Ovary (tissue), 3 donors: ENCODE results near the gene ZNF888.
"Not testable (repeated sequence)": the region's sequence is repeated elsewhere in the genome, so short reads cannot be mapped to it uniquely, and the experiment has no call there.

Experiments used
- EP300 ChIP-seq: sonication (generic); formaldehyde crosslinking; IDR thresholded peaks from one replicate; pipeline ENCODE4 v1.6.1; 2017; ENCODE audit warnings: antibody characterized with exemption
- POLR2A ChIP-seq: fragments of 450-650 bp; IDR thresholded peaks from one replicate; pipeline ENCODE4 v1.6.1; 2017; ENCODE audit warnings: antibody characterized with exemption, mild to moderate bottlenecking, moderate library complexity
- TF ChIP-seq, protein P1 (sequence below), 3 donors: fragments of 450-650 bp in 2 of 3; fragments of 200-600 bp in 1 of 3; IDR thresholded peaks; one replicate each; pipeline versions ENCODE4 v1.5.1 to v1.8.0; 2016 to 2022; ENCODE audit warnings: antibody characterized with exemption in 3 of 3, mild to moderate bottlenecking in 1 of 3
- donor health status: DM: no; HTN: no; CAD: no.

DNA sequence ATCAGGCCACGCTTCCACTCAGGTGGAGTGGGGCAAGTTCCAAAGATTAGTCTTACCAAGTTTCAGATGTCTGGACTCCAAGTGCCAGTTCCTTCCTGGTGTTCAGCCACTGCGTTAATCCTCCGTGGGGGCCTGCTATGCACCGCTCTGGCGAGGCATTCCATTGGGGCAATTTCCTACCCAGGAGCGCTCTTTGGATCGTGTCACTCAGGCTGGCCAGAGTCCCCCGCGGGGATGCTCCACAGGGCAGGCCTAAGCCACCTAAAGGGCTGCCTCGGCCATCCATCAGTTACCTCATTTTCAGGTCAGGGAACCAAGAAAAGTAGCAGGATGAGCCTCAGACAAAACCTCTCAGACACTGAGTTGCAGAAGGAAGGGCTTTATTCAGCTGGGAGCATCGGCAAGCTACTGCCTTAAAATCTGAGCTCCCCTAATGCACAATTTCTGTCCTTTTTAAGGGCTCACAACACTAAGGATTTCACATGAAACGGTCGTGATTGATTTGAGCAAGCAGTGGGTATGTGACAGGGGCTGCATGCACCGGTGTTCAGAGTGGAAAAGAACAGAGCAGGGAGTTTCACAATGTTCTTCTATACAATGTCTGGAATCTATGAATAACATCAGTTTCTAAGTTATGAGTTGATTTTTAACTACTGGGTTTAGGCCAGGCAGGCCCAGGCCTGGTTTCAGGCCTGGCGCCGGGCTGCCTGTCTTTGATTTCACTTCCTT lies 19.0 kb downstream of the ZNF888 start:
- not testable (repeated sequence) for TF ChIP-seq EP300, POLR2A
- TF ChIP-seq, protein P1, sequence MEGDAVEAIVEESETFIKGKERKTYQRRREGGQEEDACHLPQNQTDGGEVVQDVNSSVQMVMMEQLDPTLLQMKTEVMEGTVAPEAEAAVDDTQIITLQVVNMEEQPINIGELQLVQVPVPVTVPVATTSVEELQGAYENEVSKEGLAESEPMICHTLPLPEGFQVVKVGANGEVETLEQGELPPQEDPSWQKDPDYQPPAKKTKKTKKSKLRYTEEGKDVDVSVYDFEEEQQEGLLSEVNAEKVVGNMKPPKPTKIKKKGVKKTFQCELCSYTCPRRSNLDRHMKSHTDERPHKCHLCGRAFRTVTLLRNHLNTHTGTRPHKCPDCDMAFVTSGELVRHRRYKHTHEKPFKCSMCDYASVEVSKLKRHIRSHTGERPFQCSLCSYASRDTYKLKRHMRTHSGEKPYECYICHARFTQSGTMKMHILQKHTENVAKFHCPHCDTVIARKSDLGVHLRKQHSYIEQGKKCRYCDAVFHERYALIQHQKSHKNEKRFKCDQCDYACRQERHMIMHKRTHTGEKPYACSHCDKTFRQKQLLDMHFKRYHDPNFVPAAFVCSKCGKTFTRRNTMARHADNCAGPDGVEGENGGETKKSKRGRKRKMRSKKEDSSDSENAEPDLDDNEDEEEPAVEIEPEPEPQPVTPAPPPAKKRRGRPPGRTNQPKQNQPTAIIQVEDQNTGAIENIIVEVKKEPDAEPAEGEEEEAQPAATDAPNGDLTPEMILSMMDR (IDR thresholded peaks at IDR 0.05) = not testable (repeated sequence)
